ENCODE measurements around the gene ELAPOR1.

DNA sequence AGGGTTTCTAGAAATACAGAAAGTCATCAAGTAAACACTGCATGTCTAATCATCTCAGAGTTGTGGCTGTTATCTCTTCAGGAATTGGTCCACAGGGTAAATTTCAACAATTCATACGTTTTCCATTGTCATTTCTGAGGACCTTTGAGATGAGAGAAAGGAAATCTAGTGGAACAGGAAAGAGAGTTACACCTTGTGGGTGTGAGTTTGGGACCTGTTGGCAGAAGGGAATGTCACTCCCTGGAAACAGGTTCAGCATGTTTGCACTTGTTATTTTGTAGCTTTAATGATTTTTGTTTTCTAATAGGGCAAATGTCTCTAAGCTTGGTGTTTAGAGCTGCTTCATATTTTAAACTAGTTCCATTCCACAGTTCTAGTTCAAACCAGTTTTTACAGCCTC is 17.8 kb upstream of the ELAPOR1 start:
- TF ChIP-seq, protein P1, sequence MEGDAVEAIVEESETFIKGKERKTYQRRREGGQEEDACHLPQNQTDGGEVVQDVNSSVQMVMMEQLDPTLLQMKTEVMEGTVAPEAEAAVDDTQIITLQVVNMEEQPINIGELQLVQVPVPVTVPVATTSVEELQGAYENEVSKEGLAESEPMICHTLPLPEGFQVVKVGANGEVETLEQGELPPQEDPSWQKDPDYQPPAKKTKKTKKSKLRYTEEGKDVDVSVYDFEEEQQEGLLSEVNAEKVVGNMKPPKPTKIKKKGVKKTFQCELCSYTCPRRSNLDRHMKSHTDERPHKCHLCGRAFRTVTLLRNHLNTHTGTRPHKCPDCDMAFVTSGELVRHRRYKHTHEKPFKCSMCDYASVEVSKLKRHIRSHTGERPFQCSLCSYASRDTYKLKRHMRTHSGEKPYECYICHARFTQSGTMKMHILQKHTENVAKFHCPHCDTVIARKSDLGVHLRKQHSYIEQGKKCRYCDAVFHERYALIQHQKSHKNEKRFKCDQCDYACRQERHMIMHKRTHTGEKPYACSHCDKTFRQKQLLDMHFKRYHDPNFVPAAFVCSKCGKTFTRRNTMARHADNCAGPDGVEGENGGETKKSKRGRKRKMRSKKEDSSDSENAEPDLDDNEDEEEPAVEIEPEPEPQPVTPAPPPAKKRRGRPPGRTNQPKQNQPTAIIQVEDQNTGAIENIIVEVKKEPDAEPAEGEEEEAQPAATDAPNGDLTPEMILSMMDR (IDR thresholded peaks at IDR 0.05), result no peak
- peak in 1 of 3 donors; percentile 41 for TF ChIP-seq POLR2AphosphoS5 (IDR thresholded peaks at IDR 0.05)
- no peak for TF ChIP-seq POLR2A (IDR thresholded peaks at IDR 0.05)

Measured in stomach (tissue), 4 donors.